ENCODE results near the gene KCNT1. TPM values are rescaled to one million over a fixed set of nuclear protein-coding genes. Genes with fewer than 3 reads are reported as not detected.

Gene KCNT1
- total and polyA plus RNA-seq, 3 donors from 2014 or later, result 1.8 to 7.3 (median 5.3) TPM

DNA sequence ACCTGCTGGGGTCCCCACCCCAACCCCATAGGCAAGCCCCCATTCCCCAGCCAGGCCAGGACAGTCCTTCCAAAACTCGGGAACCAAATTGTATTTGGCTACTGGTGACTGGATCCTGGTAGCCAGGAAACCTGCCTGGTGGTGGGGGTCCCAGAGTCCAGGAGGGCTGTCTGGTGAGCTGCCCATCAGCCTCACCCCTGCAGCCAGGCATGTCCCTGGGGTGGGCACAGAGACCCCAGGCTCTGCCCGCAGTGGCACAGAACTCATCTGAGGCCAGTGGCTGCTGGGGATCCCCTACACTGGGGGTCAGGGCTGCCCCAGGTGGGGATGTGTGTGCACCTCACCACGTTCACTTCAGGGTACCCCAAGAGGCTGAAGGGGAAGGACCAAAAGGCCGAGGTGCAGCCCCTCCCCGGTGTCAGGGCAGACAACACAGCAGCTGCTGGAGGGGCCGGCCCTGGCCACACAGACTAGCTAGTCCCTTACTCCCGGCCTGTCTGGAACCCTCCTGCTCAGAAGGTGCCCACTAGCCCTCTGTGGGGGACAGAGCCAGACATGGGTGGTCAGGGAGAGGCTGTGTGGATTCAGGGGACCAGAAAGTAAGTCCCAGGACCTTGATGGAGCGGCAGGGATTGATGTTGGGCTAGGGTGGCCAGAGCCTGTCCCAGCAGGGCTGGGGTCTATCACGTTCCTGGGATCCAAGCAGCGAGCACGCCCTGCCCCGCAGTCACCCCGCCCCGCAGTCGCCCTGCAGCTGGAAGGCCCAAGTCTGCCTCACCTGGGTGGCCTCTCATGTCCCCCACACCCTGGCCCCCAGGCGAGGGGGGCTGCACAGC lies 91.5 kb downstream of the KCNT1 start:
- intact Hi-C loops (cut with DNase I; ENCODE audit: low total_unique reads), result no loop called here
- DNase-seq, result no peak
- 84 to 100% methylated on average over 5 to 15 of the region's 16 CpGs for WGBS, 2 donors
- TF ChIP-seq, protein P1, sequence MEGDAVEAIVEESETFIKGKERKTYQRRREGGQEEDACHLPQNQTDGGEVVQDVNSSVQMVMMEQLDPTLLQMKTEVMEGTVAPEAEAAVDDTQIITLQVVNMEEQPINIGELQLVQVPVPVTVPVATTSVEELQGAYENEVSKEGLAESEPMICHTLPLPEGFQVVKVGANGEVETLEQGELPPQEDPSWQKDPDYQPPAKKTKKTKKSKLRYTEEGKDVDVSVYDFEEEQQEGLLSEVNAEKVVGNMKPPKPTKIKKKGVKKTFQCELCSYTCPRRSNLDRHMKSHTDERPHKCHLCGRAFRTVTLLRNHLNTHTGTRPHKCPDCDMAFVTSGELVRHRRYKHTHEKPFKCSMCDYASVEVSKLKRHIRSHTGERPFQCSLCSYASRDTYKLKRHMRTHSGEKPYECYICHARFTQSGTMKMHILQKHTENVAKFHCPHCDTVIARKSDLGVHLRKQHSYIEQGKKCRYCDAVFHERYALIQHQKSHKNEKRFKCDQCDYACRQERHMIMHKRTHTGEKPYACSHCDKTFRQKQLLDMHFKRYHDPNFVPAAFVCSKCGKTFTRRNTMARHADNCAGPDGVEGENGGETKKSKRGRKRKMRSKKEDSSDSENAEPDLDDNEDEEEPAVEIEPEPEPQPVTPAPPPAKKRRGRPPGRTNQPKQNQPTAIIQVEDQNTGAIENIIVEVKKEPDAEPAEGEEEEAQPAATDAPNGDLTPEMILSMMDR (IDR thresholded peaks at IDR 0.05), result no peak
- no peak for TF ChIP-seq POLR2A (IDR thresholded peaks at IDR 0.05)
- Histone ChIP-seq H3K9me3 (no peaks in the 10 kb centered on the region), H3K36me3 (ENCODE audit: low read depth, missing control alignments) (no peaks in the 10 kb centered on the region), H3K27ac (no peak overlapping the region), H3K4me1 (peaks cover 3% of the 10 kb centered on the region), H3K4me3 (no peak overlapping the region), H3K27me3 (no peaks in the 10 kb centered on the region)

DNA sequence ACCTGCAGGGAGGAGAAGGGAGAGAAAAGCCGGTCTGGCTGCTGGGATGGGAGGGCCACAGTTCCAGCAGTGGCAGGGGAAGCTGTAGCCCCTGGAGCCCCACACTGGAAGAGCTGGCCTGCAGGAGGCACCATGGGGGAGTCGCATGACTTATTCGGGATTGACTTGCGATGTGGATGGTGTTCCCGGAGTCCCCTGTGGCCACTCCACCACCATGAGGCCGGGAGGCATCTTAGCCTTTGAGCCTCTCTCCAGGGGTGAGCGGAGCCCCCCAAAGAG lies 92.0 kb downstream of the KCNT1 start:
- intact Hi-C loops (cut with DNase I; ENCODE audit: low total_unique reads), result no loop called here
- H3K4me3 ChIP-seq, result no peak overlapping the region
- no peaks in the 10 kb centered on the region for H3K27me3 ChIP-seq
- DNase-seq, result no peak
- H3K9me3 ChIP-seq, result no peaks in the 10 kb centered on the region
- TF ChIP-seq POLR2A (IDR thresholded peaks at IDR 0.05), result no peak
- TF ChIP-seq, protein P1 (IDR thresholded peaks at IDR 0.05), result no peak
- WGBS, 2 donors, result 70 to 80% methylated on average over 4 to 7 of the region's 7 CpGs
- H3K27ac ChIP-seq, result no peak overlapping the region
- H3K4me1 ChIP-seq, result peaks cover 3% of the 10 kb centered on the region
- no peaks in the 10 kb centered on the region for H3K36me3 ChIP-seq (ENCODE audit: low read depth, missing control alignments)

DNA sequence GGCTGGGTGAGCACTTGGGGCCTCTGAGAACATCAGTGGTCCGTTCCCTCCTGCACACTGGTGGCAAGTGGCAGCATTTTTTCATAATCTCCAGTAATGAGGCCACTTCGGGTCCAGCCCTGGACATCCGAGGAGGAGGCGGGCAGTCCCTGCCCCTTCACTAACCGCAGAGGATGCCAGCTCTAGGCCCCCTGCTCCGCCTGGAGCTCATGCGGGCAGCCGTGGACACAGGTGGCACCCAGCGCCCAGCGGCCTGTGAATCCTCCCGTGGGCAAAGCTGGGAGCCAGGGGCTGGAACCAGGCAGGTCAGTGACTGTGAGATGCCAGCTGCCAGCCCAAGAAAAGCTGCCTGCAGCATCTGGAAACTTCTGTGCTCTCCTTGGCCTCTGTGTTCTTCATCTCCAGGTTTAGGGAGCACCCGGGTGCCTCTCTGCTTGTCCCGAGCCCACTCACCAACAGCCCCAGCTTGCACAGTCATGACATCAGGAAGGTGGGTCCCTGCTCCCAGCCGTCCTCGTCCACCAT lies 92.4 kb downstream of the KCNT1 start:
- no peak overlapping the region for H3K27ac ChIP-seq
- H3K4me1 ChIP-seq, result peaks cover 3% of the 10 kb centered on the region
- H3K36me3 ChIP-seq (ENCODE audit: low read depth, missing control alignments), result no peaks in the 10 kb centered on the region
- no peak for DNase-seq
- H3K27me3 ChIP-seq, result no peaks in the 10 kb centered on the region
- no peak for TF ChIP-seq POLR2A (IDR thresholded peaks at IDR 0.05)
- TF ChIP-seq, protein P1 (IDR thresholded peaks at IDR 0.05), result no peak
- H3K9me3 ChIP-seq, result no peaks in the 10 kb centered on the region
- H3K4me3 ChIP-seq, result no peak overlapping the region
- WGBS, 2 donors, result 88 to 91% methylated on average over 4 to 15 of the region's 15 CpGs
- intact Hi-C loops (cut with DNase I; ENCODE audit: low total_unique reads), result no loop called here

DNA sequence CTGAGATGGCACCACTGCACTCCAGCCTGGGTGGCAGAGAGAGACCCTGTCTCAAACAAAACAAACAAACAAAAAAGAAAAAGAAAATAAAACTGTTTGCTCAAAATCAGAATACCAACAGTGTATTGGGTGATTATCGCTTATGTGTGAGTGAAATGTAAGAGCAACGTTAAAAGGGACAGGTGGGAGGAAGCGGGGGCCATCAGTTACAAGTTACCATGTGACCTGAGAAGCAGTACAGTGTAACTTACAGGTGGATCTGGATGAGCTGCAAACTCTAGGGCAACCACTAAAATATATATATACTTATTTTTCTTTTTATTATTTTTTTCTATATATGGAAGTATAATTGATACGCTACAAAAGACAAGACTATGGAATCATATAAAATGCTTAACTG lies 93.4 kb downstream of the KCNT1 start:
- no peaks in the 10 kb centered on the region for H3K36me3 ChIP-seq (ENCODE audit: low read depth, missing control alignments)
- intact Hi-C loops (cut with DNase I; ENCODE audit: low total_unique reads), result no loop called here
- 84 to 94% methylated on average over 4 of the region's 4 CpGs for WGBS, 2 donors
- no peaks in the 10 kb centered on the region for H3K27me3 ChIP-seq
- peaks cover 3% of the 10 kb centered on the region for H3K4me1 ChIP-seq
- H3K9me3 ChIP-seq, result no peaks in the 10 kb centered on the region
- no peak overlapping the region for H3K4me3 ChIP-seq
- H3K27ac ChIP-seq, result no peak overlapping the region
- TF ChIP-seq, protein P1 (IDR thresholded peaks at IDR 0.05), result no peak
- TF ChIP-seq POLR2A (IDR thresholded peaks at IDR 0.05), result no peak
- no peak for DNase-seq
